GM12891 (cell line): ENCODE results near the gene ALKBH3.

ENCODE experiments used
- PAX5 ChIP-seq: IDR thresholded peaks from 2 replicates; pipeline ENCODE4 v1.6.1; 2011; ENCODE audit warnings: low read length, moderate library complexity, mild to moderate bottlenecking; ENCODE audit not compliant: insufficient read depth, severe bottlenecking
- POLR2A ChIP-seq: IDR thresholded peaks from 2 replicates; pipeline ENCODE4 v1.6.1; 2011; ENCODE audit warnings: low read depth, low read length, control low read depth
- POLR2AphosphoS5 ChIP-seq: IDR thresholded peaks from 2 replicates; pipeline ENCODE4 v1.6.1; 2011; ENCODE audit warnings: low read depth, low read length, control low read depth

- TF ChIP-seq POLR2A = no peak
- TF ChIP-seq POLR2AphosphoS5 = no peak
- no peak for TF ChIP-seq PAX5
Measured at GRCh38 chr11:43879789-43880639, 617 bp upstream of the ALKBH3 start.
